Stimulated activated CD4-positive, alpha-beta T cell treated with anti-CD3 and anti-CD28 coated beads, Interleukin-4, amount 100 ng/mL, for 4 hours (primary cell): Measurements from ENCODE around the gene ZNF195.
"Not testable (repeated sequence)": the region's sequence is repeated elsewhere in the genome, so short reads cannot be mapped to it uniquely, and the experiment has no call there.

ENCODE experiments used
- DNase-seq, 2 experiments: peaks; one replicate each; pipeline ENCODE4 v3.0.0-alpha.2; 2020

ZNF195 gene

DNA sequence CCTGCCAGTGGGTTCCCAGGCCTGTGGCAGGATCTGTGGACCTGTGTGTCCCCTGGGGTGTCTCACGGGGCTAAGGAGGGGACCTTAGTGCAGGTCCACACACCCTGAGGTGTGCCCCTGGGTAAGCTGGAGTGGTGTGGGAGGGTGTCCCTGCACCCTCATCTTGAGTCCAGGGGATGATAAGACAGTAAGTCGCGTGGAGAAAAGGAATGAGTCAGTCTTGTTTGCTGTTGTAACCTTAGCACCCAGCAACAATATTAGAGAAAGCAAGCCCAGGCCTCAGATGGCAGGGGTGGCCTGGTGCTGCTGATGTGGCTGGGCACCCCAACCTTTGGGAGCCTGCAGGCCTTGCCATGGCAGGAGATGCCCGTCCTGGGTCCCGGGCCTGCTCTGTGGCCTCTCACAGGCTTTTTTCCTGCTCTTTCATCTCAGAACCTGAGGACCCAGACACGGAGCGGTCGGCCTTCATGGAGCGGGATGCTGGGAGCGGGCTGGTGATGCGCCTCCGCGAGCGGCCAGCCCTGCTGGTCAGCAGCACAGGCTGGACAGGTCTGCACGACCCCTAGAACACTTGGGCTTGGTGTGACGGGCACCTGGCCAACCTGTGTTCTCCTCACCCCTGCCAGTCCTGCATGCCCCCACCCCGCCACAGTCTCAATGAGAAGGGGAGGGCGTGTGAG lies 23.4 kb upstream of the ZNF195 start:
- not testable (repeated sequence) for DNase-seq

DNA sequence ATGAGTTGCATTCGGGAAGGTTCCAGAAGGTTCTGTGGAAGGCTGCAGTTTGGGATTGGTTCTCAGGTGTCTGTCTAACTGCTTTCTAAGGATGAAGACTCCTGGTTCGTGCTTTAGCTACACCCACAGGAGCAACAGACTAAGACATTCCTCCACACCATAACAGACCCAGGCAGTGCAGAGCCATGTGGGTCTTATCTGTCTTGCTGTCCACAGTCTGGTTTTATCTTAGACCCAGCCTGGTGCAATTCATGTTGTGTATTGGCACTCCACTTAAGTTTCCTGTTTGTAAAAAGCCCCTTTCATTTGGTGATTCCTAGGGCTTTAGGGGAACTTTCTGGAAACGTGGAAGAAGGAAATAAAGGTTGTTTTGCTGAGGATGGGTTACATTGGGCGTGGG lies 22.1 kb upstream of the ZNF195 start:
- DNase-seq: not testable (repeated sequence)

DNA sequence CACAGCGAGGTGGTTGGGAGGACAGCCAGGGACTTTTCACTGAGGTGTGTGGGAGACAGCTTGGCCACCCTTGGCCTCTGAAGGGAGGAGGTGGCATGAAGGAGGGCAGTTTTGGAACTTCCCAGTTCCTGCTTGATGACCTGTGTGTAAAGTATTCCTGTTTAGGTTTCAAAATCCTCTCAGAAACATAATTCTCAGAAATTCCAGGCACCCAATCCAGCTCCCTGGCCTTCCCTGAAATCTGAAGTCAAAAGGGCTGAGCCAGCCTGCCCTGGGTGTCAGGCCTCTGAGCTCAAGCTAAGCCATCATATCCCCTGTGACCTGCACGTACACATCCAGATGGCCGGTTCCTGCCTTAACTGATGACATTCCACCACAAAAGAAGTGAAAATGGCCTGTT lies 19.6 kb upstream of the ZNF195 start:
- DNase-seq: not testable (repeated sequence)

DNA sequence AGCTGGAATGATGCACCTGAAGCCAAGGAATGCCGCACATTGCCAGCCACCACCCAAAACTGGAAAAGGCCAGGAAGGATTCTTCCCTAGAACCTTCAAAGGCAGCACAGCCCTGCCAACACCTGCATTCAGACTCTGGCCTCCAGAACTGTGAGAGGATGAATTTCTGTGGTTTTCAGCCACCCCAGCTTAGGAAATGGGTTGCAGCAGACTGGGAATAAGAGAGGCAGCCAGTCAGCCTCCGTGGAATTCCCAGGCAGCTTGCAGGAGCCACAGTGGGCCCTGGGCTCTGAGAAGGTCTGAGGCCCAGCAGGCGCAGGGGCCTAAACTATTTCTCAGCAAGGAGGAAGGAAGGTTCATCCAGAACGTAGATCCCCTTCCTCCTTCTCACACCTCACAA lies 19.2 kb upstream of the ZNF195 start:
- DNase-seq: not testable (repeated sequence)

DNA sequence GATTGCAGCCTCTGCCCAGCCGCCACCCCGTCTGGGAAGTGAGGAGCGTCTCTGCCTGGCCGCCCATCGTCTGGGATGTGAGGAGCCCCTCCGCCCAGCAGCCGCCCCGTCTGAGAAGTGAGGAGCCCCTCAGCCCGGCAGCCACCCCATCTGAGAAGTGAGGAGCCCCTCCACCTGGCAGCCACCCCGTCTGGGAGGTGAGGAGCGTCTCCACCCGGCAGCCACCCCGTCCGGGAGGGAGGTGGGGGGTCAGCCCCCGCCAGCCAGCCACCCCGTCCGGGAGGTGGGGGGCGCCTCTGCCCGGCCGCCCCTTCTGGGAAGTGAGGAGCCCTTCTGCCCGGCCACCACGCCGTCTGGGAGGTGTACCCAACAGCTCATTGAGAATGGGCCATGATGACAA lies 18.3 kb upstream of the ZNF195 start:
- not testable (repeated sequence) for DNase-seq

DNA sequence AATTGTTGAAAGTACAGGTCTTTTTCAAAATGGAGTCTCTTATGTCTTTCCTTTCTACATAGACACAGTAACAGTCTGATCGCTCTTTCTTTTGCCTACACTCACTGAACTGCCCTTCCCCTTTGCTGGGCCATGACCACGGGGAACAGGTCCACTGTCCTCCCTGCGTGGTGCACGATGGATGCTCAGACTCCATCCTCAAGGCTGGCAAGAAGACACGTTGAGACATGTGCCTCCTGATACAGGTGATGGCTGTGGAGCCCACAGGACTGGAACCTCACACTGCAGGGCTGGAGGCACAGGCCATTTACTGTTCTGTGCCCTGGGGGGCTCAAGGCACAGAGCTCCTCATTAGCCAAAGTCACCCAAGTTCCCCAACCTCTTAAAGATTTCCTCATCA lies 16.5 kb upstream of the ZNF195 start:
- not testable (repeated sequence) for DNase-seq

DNA sequence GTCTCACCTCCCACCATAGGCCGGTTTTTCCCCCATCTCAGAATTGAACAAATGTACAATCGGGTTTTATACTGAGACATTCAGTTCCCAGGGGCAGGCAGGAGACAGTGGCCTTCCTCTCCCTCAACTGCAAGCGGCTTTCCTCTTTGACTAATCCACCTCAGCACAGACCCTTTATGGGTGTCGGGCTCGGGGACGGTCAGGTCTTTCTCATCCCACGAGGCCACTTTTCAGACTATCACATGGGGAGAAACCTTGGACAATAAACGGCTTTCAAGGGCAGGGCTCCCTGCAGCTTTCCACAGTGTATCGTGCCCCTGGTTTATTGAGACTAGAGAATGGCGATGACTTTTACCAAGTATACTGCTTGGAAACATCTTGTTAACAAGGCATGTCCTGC lies 16.0 kb upstream of the ZNF195 start:
- not testable (repeated sequence) for DNase-seq

DNA sequence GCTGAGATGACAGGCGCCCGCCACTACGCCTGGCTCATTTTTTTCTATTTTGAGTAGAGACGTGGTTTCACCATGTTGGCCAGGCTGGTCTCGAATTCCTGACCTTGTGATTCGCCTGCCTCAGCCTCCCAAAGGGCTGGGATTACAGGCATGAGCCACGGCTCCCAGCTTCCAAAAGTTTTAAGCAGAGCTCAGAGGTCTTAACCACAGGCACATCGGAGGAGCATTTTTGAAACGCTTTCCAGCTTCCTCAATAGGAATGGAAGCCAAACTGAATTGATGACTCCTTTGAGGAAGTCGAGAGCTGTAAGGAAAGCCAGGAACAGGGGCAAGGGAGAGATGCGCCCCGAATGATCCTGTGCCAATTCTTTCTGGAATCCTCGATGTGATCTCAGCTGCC lies 14.5 kb upstream of the ZNF195 start:
- not testable (repeated sequence) for DNase-seq

DNA sequence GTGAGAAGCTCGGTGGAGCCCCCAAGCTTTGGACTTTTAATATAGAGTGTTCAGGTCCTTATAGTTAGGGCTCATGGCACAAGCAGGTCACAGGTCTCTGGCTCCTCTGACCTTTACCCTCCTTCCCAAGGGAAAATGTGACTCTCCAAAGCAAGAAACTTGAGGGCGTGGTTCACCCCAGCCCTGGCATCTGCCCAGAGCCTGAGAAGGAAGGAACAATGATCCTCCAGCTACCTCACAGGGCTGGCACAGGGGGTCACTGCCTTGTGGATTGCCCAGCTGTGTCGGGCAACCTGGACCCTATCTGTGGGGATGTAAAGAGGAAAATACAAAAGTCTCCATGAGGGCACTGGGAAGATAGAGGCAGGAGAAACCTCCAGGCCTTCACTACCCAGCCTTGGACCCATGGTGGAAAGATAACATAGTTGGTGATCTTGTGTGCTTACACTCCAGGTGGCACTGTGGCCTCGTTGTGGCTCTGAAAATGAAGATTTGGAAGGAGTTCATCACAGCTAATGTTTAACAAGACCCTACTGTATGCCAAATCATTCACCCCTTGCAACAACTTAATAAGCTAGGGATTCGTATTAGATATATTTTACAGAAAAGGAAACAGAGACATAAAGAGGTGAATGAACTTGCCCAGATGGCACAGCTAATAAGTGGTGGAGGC lies 3.8 kb upstream of the ZNF195 start:
- DNase-seq: no peak

DNA sequence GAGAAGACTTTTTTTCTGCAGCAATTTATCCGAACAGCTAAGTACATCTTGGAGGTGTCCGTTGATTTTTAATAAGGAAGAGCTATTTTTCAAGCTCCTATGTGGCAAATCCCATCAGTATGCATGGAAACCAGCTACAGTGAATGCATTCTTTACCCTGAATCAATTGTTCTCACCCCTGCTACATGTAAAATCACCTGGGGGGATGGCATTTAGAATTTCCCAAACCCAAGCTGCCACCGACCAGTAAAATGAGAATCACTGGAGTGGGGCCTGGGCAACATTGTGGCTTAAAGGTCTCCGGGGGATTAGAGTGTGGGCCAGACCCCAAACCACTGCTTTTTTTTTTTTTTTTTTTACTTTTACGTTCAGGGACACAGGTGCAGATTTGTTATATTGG lies 2.8 kb upstream of the ZNF195 start:
- no peak for DNase-seq

DNA sequence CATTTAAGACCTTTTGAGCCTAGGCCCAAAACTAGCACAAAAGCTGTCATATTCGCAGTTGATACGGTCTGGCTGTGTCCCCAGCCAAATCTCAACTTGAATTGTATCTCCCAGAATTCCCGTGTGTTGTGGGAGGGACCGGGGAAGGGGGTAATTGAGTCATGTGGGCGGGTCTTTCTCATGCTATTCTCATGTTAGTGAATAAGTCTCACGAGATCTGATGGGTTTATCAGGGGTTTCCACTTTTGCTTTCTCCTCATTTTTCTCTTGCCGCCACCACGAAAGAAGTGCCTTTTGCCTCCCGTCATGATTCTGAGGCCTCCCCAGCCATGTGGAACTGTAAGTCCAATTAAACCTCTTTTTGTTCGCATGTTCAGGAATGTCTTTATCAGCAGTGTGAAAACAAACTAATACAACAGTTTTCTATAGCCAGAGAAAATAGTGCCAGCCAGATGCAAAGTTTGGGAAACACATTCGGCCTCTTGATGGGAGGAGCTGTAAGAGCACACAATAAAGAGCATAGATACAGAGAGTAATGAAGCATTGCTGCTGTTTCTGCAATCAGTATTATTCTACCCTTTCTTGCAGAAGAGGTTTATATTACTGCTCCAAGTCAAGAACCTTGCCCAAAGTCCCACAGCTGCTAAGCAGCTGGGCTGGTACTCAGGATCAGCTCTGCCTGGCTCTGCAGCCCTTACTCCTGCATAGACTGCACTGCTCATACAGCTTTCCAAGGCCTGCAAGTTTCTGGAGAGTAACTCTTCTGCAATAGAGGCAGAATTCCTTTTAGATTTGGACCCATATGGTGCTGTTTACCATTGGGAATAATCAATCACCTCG lies 2.0 kb upstream of the ZNF195 start:
- DNase-seq: no peak

DNA sequence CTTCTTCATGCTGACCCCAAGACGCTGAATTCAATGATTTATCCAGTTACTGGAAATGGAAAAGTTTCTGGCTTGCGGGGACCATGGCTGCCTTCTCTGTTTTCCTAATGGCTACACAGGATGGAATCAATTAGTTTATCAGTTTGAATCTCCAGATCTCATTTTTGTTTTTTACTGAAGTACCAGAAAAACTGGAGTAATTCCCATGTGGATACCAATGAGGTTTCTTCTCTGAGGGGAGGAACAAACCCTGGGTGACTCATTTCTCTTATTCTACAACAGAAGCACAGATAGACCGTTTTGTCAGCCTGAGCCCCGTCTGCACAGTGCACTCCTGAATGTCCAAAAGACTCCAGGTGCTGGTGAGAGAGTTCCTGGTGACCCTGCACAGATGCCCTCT lies 3.4 kb downstream of the ZNF195 start:
- DNase-seq: no peak

DNA sequence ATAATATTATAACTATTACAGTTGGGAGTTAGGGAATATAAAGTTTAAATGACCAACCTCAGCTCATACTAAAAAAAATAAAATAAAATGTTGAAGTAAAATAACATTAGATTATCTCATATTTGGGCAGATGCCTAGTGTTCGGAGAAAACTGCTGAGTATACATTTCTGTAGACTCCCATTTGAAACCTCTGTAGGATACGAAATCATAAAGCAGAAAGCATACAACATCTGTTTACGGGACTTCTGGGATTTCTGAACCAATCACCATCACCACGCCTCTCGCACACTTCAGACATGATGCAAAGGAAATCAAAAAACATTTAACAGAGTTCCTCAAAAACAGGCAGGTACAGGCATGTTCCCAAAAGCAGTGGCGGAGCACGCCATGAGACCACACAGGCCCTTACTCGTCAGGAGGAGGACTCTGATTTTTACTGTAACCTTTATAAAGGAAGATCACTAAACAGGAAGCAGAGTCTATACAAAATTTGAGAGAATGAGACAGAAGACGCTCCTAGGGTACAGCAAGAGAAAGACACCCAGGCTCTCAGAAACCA lies 8.6 kb downstream of the ZNF195 start:
- no peak for DNase-seq

DNA sequence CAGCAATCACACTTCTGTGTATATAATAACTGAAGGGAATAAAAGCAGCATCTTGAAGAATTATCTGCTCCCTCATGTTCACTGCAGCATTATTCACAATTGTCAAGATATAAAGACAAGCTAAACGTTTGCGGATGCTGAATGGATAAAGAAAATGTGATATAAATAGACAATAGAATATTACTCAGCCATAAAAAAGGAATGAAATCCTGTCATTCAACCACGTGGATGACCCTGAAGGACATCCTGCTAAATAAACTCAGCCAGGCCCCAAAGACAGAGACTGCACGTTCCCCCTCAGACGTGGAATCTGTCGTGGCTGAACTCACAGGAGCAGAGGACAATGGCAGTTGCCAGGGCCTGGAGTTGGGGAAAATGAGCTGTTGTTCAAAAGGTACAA lies 9.6 kb downstream of the ZNF195 start:
- no peak for DNase-seq

DNA sequence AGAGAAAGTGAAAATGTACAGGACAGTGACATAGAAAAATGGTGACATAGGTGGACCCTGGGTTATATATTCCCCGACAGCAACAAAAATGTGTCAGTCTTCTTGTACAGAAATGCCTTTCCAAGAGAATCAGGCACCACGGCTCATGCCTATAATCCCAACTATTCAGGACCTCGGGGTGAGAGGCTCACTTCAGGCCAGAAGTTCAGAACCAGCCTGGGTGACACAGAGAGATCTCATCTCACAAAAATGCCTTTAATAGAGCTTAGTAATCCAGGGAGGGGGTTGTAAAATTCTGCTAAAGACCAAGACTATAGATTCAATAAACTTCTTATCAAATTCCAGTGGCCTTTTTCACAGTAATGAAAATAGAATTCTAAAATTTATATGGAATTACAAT lies 10.7 kb downstream of the ZNF195 start:
- DNase-seq: no peak

DNA sequence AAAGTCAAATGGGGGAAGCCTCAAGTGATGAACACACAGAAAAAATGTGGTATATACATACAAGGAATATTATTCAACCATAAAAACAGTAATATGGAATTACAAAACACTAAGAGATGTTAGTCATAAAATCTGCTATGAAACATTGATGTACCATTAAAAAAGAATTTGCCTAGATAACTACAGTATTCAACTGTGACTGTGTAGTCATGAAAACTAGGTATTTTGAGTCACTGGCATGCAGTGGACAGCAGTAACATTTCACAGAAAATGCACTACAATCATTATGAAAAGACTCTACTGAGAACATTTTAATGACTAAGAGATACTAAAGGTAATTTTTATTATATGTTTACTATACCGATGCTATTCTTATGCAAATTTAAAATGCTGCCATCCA lies 11.7 kb downstream of the ZNF195 start:
- no peak for DNase-seq

DNA sequence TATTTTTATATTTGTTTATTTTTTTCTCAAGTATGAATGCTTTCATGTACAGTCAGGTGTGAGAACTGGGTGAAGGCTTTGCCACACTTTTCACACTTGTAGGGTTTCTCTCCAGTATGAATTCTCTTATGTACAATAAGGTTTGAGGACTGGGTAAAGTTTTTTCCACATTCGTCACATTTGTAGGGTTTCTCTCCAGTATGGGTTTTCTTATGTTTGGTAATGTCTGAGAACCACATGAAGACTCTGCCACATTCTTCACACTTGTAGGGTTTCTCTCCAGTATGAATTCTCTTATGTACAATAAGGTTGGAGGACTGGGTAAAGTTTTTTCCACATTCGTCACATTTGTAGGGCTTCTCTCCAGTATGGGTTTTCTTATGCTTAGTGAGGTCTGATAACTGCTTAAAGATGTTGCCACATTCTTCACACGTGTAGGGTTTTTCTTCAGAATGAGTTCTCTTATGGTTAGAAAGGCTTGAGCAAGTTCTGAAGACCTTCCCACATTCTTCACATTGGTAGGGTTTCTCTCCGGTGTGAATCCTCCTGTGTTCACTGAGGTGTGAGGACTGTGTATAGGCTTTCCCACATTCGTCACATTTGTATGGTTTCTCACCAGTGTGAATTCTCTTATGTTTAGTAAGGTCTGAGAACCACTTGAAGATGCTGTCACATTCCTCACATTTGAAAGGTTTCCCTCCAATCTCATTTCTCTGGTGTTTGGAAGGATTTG lies 19.7 kb downstream of the ZNF195 start:
- no peak for DNase-seq

DNA sequence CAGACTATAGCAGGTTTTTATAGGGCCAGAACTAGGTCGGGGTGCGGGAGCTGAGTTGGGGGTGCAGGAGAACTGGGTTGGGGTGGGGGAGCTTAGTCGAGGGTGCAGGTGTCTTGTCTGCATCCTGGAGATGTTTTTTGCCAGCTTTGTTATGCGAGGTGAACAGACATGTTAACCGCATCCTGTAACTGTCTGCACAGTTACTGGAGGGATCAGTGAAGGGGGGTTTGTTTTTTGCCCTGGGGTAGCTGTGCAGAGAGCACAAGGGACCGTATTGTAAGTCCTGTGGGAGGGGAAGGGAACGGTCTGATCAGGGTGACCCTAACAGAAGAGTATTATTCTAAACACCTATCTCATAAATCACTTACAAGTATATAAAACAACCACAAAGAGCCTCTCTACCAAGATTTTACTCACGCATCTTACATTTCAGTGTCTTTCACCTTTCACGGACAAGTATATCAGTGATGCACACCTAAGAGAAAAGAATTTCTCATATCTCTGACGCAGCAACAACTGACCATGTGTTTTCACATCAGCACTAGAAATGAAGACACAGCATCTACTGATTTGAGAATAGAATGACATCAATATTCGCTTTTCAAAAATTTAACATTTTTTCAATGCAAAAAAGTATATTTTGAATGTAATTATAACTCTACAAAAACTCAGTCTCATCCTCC lies 20.8 kb downstream of the ZNF195 start:
- DNase-seq: no peak

DNA sequence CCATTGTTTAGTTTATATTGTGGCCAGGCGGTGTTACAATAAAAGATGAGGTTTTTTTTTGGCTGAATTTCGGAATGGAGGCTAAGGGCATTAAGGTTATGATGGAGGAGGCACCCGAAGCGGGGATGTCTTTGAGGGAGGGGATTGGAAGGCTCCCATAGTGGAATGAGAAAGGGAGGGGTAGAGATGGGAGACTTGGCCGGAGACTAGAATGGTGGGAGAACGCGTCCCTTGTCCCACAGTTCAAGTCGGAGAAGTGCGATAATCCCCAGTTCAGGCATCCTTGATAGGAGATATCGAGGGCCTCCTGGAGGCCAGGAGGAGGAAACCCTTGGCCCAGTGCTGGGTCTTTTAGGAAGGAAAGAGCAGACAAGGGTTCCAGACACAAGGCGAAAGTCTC lies 21.6 kb downstream of the ZNF195 start:
- DNase-seq: no peak

DNA sequence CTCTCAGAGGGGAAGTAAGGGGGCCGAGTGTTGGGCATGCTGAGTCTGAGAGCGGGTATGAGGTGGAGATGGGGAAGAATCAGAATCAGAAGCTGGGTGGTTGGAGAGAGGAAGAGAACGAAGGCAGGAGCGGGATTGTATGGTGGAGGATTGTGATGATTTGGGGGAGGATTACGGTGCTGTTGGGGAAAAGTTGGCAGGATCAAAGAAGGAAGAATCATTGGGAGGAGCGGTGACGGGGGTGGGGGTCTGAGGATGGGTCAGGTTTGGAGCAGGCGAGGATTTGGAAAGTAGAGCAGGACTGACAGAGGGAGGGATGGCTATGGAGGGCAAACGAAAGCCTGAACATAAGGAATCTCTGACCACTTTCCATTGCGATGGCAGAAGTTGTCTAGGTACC lies 22.1 kb downstream of the ZNF195 start:
- no peak for DNase-seq

DNA sequence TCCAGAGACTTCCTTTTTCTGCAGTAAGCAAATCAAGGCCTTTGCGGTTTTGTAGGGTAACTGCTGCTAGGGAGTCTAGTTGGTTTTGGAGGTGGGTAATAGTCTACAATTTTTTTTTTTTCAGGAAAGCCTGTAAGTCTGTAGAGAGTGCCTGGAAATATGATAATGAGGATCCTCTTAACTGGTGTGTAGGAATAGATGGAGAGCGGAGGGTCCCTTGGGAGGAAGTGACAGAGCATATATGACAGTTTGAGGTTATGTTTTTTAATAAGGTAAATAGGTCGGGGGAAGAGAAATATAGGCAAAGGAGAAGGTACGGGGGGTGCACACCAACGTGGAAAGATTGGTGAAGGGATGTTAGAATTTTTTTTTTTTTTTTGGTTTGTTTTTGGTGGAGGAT lies 25.9 kb downstream of the ZNF195 start:
- no peak for DNase-seq

DNA sequence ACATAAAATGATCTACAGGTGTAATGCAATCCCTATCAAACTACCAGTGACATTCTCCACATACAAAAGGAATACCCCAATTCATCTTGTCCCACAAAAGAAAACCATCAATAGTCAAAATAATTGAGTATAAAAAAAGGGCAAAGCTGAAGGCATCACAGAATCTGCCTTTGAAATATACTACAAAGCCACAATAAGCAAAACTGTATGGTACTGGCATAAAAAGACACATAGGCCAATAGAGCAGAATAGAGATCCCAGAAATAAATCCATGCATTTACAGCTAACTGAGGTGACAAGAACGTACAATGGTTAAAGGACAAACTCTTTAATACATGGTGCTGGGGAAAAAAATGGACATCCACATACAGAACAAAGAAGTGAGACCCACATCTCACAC lies 31.8 kb downstream of the ZNF195 start:
- DNase-seq: no peak
